ENCODE results near the gene DRC3.

DNA sequence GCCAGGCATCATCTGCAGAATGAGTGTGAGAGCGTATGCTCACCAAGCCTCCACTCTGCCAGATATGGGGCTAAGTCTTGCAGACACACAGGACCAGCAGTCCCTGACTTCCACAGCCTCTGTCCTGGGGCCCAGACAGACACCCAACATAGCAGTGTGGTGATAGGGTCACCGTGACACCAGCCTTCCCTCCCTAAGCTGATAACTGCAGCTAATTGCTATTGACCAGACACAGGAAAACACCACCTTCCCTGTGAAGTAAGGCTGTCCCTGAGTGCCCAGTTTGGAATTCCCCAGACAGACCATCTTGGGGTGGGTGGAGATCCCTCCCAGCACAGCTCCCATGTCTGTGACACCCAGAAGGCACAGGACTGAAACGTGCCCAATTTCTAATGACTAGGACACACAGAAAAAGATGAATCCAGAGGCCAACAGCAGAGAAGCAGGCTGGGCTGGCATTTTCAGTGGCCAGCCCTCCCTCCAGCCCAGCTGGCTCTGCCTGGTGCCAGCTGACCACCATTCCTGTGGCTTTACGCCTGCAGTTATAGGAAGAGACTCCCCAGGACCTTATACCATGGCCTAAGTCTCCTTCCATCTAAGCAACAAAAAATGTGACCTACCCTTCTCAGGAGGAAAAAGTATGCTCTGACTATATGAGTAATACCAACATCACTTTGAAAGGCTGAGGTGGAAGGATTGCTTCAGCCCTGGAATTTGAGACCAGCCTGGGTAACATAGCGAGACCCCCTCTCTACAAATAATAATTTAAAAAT lies 36.0 kb downstream of the DRC3 start:
- TF ChIP-seq, protein P1, sequence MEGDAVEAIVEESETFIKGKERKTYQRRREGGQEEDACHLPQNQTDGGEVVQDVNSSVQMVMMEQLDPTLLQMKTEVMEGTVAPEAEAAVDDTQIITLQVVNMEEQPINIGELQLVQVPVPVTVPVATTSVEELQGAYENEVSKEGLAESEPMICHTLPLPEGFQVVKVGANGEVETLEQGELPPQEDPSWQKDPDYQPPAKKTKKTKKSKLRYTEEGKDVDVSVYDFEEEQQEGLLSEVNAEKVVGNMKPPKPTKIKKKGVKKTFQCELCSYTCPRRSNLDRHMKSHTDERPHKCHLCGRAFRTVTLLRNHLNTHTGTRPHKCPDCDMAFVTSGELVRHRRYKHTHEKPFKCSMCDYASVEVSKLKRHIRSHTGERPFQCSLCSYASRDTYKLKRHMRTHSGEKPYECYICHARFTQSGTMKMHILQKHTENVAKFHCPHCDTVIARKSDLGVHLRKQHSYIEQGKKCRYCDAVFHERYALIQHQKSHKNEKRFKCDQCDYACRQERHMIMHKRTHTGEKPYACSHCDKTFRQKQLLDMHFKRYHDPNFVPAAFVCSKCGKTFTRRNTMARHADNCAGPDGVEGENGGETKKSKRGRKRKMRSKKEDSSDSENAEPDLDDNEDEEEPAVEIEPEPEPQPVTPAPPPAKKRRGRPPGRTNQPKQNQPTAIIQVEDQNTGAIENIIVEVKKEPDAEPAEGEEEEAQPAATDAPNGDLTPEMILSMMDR (IDR thresholded peaks at IDR 0.05), result no peak
- TF ChIP-seq EP300 (IDR thresholded peaks at IDR 0.05), result no peak
